Ovary (tissue), 3 donors: ENCODE measurements around the gene TBC1D14.

ENCODE experiments used
- CTCF ChIP-seq, 3 donors: fragments of 450-650 bp in 2 of 3; fragments of 200-600 bp in 1 of 3; IDR thresholded peaks; one replicate each; pipeline versions ENCODE4 v1.5.1 to v1.8.0; 2016 to 2022; ENCODE audit warnings: antibody characterized with exemption in 3 of 3, mild to moderate bottlenecking in 1 of 3
- POLR2A ChIP-seq: fragments of 450-650 bp; IDR thresholded peaks from one replicate; pipeline ENCODE4 v1.6.1; 2017; ENCODE audit warnings: antibody characterized with exemption, mild to moderate bottlenecking, moderate library complexity
- donor health status: DM: no; HTN: no; CAD: no.

DNA sequence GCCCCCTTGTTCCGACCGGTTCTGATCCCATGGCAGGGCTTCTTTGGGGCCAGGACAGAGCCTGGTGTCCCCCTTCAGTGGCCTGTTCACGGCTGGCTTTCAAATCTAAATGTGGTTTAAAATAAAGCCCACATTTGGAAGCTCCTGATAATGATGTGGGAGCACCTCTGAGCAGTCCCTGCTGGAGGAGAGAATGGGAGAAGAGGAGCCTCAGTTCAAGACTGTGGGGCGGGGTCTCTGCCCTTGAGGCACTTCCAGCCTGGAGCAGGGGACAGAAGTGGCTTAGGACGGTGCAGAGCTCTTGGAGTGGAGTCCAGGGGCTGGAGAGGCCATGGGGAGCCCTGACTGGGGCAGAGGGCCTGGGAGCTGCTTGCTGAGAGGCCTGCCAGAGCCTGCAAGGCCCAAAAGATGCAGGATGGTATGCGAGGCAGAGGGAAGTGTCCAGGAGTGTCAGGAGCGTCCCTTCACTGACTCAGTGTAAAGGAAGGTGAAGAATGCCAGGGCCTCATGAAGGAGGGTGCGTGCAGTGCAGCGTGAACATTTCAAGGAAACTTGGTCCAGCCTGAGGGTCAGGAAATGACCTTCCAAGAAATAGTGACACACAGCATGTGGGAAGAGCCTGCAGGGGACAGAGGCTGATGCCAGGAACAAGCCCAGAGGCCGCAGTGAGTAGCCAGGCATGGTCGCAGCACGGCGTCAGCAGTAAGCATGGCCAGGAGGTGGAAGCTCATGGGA, 112.5 kb downstream of the TBC1D14 start:
- no peak for TF ChIP-seq CTCF (IDR thresholded peaks at IDR 0.05)
- TF ChIP-seq POLR2A, result no peak
